ENCODE data around the gene DHRS2.
"Not testable (repeated sequence)": the region's sequence is repeated elsewhere in the genome, so short reads cannot be mapped to it uniquely, and the experiment has no call there.

The DHRS2 gene

GRCh38 chr14:23636317-23637211, at the start of gene DHRS2:
Gene DHRS2, plus strand, starts transcription at chr14:23636364. Its CDS starts 2,501 bp downstream, at chr14:23638865.
- DNase-seq (ENCODE audit: low spot score), result no peak

DNA sequence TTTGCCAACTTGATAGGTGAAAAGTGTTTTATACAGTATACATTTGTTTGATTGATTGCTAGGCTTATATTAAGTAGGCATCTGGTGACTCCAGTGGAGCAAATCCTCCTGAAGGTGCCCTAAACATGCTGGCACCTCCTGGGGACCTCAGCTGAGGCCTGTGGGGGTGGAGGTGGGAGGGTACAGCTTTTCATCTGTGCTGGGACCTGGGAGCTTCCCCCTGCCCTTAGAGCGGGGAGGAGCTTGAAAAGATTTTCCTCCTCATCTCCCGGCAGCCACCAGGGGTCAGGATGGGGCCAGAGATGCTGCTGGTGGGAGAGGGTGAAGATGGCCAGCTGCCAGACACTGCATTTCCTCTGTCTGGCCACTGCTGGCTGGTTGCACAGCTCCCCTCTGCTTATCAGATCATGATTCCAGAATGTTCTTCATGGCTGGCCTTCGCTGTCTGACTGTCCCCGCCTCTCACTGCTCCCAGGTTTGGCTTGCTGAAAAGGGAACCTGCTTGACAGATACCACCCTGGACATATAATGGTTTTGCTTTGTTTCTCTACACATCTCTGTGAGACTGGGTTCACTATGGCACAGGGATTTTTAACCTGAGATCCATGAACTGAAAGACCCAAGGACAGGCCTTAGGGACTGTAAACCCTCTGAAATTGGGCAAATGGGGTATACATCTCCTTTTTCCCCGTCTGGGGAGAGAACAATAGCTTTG, 47.1 kb upstream of the DHRS2 start:
- peak; percentile 94 for DNase-seq (ENCODE audit: low spot score)

GRCh38 chr14:23589606-23590005, 46.6 kb upstream of the DHRS2 start:
- no peak for DNase-seq (ENCODE audit: low spot score)

DNA sequence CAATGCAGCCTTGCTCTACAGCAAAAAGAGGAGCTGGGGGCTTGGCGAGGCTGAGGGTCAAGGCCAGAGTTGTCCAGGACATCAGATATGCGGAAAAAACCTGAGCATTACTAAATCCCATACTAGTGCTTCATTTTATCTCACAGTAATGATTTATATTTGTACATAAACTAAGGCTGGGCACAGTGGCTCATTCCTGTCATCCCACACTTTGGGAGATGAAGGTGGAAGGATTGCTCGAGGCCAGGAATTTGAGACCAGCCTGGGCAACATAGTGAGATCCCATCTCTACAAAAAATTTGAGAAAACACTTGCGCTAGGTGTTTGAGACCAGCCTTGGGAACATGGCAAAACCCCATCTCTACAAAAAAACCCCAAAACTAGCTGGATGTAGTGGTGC, 46.0 kb upstream of the DHRS2 start:
- no peak for DNase-seq (ENCODE audit: low spot score)

- DNase-seq (ENCODE audit: low spot score), result not testable (repeated sequence)
Observed at GRCh38 chr14:23594191-23594590, 42.0 kb upstream of the DHRS2 start.

DNA sequence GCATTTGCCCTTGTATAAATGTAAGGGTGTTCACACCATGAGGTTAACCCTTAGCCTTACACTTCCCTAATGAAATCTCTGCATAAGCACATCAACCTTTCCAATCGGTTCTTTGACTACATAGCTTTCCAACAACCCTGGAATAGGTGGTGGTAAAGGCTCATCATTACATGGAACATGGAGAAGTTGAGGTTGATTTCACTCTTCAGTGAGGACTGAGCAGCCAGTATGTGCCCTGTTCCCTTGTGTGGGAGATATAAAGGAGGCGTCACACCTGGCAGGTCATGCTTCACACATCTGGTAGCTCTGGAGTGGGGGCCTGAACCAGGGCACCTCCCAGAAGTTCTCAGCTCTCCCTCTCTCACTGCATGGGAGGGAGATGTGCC, 35.8 kb upstream of the DHRS2 start:
- no peak for DNase-seq (ENCODE audit: low spot score)

DNA sequence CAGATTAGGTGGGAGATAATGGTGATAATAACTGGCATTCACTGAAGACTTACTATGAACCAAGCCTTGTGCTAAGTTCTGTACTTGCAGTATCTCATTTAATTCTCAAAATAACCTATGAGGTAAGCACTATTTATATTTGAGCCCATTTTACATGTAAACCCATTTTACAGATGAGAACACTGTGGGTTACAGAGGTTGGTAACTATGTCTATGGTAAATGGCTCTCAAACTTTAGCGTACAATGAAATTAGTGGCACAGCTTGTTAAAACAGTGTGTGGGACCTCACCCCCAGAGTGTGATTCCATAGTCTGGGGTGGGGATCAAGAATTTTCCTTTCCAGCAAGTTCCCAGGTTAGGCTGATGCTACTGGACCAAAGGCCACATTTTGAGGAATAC, 35.4 kb upstream of the DHRS2 start:
- DNase-seq (ENCODE audit: low spot score), result no peak

GRCh38 chr14:23601424-23601823, 34.7 kb upstream of the DHRS2 start:
- DNase-seq (ENCODE audit: low spot score), result no peak

DNA sequence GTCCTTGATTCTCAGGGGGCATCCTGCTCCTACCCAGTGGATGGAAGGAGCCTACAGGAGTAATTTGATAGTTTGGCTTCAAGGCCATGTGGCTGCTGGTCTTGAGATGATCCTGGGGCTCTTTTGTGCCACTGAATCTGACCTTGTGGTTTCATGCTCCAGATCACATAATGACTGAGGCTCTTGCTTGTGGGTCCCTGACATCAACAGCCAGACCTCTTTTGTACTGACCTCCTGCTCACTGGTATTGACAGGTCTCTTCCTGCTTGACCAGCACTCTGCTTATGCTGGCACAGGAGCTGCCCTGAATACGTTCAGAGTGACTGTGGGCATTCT, 34.4 kb upstream of the DHRS2 start:
- DNase-seq (ENCODE audit: low spot score), result no peak

- DNase-seq (ENCODE audit: low spot score), result no peak
Observed at GRCh38 chr14:23602181-23603095, 33.7 kb upstream of the DHRS2 start.

GRCh38 chr14:23603103-23603502, 33.1 kb upstream of the DHRS2 start:
- DNase-seq (ENCODE audit: low spot score), result no peak

- no peak for DNase-seq (ENCODE audit: low spot score)
Observed at GRCh38 chr14:23604148-23604547, 32.0 kb upstream of the DHRS2 start.

DNA sequence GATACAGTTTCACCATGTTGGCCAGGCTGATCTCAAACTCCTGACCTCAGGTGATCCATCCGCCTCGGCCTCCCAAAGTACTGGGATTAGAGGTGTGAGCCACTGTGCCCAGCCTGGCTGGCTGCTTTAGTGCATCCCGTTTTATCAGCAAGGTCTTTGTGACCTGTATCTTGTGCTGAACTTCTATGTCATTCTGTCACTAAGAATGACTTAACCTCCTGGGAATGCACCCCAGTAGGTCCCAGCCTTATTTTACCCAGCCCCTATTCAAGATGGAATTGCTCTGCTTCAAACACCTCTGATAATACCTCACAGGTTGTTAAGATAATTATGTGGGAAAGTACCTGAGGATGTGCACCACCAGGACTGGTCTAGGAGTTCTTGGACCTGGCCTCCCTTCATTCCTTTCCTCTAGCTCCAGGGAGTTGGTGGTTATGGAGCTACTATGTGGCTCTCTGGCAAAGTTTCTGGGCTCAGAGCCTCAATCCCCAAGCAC, 31.4 kb upstream of the DHRS2 start:
- DNase-seq (ENCODE audit: low spot score), result no peak

DNA sequence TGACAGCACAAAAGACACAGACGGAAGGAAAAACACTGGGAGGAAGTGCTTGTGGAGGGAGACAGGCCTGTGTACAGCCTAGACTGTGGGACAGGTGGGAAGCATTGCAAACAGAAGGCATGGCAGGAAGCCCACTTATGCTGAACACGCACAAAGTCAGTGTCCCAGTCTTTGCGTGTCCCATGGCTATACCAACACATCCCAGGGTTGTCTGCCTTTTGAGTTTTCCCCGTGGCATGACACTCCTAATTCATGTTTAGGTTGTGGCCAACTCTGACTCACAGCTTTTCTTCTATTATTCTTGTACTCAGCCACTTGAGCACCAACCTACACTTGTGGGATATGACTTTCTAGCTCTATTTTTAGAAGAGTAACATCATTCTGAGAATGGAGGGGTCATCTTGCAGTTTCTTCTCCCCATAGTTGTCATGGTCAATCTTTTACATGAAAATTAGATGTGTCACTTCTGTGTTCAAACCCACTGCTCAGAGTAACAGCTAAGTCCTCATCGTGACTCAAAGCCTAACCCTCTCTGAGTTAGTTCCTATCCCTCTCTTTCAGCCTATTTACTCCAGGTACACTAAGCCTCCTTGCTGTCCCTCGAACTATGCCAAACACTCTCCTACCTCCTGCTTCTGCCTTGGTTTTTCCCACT, 30.1 kb upstream of the DHRS2 start:
- no peak for DNase-seq (ENCODE audit: low spot score)

DNA sequence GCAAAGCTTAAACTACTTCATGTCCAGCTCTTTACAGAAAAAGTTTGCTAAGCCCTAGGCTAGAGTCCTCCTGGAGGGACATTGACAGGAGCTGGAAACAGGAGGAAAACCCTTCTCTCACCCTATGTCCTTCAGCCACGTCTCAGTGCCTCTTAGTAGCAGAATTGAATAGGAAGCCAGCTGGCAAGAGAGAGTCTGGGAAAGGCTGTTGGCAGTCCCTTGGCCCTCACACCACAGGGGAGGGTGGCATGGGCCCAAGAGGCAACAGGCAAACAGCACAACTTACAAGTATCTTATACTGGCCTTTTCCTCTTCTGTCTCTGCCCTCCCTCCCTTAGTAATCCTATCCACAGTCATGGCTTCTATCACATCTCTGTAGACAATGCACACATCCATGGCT, 27.7 kb upstream of the DHRS2 start:
- DNase-seq (ENCODE audit: low spot score), result no peak

DNA sequence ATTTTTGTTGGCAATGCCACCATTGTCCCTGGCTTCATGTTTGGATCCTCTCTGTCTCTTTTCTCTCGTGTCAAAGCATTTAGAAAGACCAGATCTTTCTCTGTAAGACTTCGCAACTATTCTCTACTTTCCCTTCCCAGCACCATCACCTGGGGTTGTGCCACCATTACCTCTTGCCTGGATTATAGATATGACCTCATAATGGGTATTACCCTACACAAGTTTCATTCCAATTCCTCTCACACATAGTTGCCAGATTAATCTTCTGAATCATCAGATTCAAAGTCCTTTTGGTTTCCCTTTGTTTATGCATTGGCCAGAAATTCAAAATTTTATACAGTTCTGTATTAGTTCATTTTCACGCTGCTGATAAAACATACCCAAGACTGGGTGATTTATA, 27.2 kb upstream of the DHRS2 start:
- DNase-seq (ENCODE audit: low spot score), result no peak

GRCh38 chr14:23609411-23610089, 26.6 kb upstream of the DHRS2 start:
- DNase-seq (ENCODE audit: low spot score), result not testable (repeated sequence)

DNA sequence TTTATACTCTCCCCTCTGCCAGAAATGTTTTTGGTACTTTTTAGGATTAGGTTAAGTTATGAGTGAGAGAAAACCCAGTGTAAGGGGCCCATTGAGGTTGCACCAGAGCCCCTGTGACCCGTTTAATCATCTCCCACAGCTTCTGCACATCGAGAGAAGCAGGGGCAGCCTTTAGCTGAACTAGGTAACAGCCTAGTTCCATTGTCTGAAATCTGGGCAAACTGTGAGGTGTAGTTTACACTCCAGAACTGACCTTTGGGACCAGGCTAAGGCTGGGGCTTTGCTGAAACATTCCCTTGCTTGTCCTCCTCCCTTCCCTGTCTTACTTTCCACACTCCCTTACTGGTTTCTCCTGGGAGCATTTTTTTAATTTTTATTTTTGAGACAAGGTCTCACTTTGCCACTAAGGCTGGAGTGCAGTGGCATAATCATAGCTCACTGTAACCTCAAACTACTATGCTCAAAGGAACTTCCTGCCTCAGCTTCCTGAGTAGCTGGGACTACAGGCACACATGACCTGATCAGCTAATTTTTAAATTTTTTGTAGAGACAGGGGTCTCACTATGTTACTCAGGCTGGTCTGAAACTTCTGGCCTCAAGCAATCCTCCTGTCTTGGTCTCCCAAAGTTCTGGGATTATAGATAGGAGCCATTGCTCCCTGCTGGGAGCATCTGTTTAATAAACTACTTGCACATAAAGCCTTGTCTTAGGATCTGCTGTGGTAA, 25.9 kb upstream of the DHRS2 start:
- no peak for DNase-seq (ENCODE audit: low spot score)

- DNase-seq (ENCODE audit: low spot score), result no peak
Observed at GRCh38 chr14:23610815-23611289, 25.3 kb upstream of the DHRS2 start.

DNA sequence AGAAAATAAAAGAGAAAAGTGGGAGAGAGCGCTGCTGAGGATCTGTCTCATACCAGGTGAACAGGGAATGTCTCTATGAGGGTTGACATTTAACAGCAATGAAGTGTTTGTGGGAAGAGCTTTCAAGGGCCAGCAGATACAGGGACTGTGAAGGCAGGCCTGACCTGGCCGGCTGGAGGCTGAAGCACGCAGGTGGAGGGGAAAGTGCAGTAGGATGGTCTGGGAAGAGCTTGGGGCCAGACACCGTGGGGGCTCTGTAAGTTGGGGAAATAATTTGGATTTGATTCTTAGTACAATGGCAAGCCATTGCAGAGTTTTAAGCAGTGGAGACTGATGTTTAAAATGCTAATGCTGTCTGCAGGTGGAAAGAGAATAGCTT, 23.8 kb upstream of the DHRS2 start:
- DNase-seq (ENCODE audit: low spot score), result no peak

Data from HuH-7.5 (cell line).